Measurements from ENCODE around the gene CST4.

CST4 gene

GRCh38 chr20:23644164-23644563, 44.7 kb downstream of the CST4 start:
- TF ChIP-seq TCF12 (IDR thresholded peaks at IDR 0.05; ENCODE audit: low read depth) (no peak), RAD21 (IDR thresholded peaks at IDR 0.05; ENCODE audit: low read depth) (no peak), TEAD4 (IDR thresholded peaks at IDR 0.05) (no peak), CEBPB (IDR thresholded peaks at IDR 0.05) (no peak), CREB1 (IDR thresholded peaks at IDR 0.05; ENCODE audit: low read depth) (no peak), NFIC (IDR thresholded peaks at IDR 0.05) (no peak), USF1 (IDR thresholded peaks at IDR 0.05) (no peak), YY1 (IDR thresholded peaks at IDR 0.05; ENCODE audit: low read depth) (no peak), TAF1 (IDR thresholded peaks at IDR 0.05; ENCODE audit: low read depth) (no peak)

- TF ChIP-seq FOXM1 (IDR thresholded peaks at IDR 0.05; ENCODE audit: borderline replicate concordance, low read depth) (no peak), CREB1 (IDR thresholded peaks at IDR 0.05; ENCODE audit: low read depth) (no peak), REST (IDR thresholded peaks at IDR 0.05; ENCODE audit: low read depth) (no peak), MAX (IDR thresholded peaks at IDR 0.05) (no peak), EP300 (IDR thresholded peaks at IDR 0.05; ENCODE audit: borderline replicate concordance) (no peak), TCF12 (IDR thresholded peaks at IDR 0.05; ENCODE audit: low read depth) (no peak), YY1 (IDR thresholded peaks at IDR 0.05; ENCODE audit: low read depth) (no peak), TEAD4 (IDR thresholded peaks at IDR 0.05) (no peak), RAD21 (IDR thresholded peaks at IDR 0.05; ENCODE audit: low read depth) (no peak)
Observed at GRCh38 chr20:23643659-23644058, 45.2 kb downstream of the CST4 start.

GRCh38 chr20:23641936-23642751, 46.7 kb downstream of the CST4 start:
- no peak for TF ChIP-seq TAF1 (IDR thresholded peaks at IDR 0.05; ENCODE audit: low read depth)
- no peak for TF ChIP-seq TEAD4 (IDR thresholded peaks at IDR 0.05)
- TF ChIP-seq REST (IDR thresholded peaks at IDR 0.05; ENCODE audit: low read depth), result no peak
- TF ChIP-seq USF1 (IDR thresholded peaks at IDR 0.05), result no peak
- no peak for TF ChIP-seq CREB1 (IDR thresholded peaks at IDR 0.05; ENCODE audit: low read depth)
- TF ChIP-seq ZBTB7A (IDR thresholded peaks at IDR 0.05; ENCODE audit: low read depth), result no peak
- no peak for TF ChIP-seq YY1 (IDR thresholded peaks at IDR 0.05; ENCODE audit: low read depth)
- no peak for TF ChIP-seq MAX (IDR thresholded peaks at IDR 0.05)

GRCh38 chr20:23640671-23641667, 47.9 kb downstream of the CST4 start:
- TF ChIP-seq USF1 (IDR thresholded peaks at IDR 0.05), result no peak
- no peak for TF ChIP-seq EGR1 (IDR thresholded peaks at IDR 0.05)
- no peak for TF ChIP-seq FOXM1 (IDR thresholded peaks at IDR 0.05; ENCODE audit: borderline replicate concordance, low read depth)
- no peak for TF ChIP-seq CREB1 (IDR thresholded peaks at IDR 0.05; ENCODE audit: low read depth)

- no peak for TF ChIP-seq NFIC (IDR thresholded peaks at IDR 0.05)
- TF ChIP-seq EGR1 (IDR thresholded peaks at IDR 0.05), result no peak
- no peak for TF ChIP-seq ZBTB7A (IDR thresholded peaks at IDR 0.05; ENCODE audit: low read depth)
- TF ChIP-seq RAD21 (IDR thresholded peaks at IDR 0.05; ENCODE audit: low read depth), result no peak
- TF ChIP-seq FOXM1 (IDR thresholded peaks at IDR 0.05; ENCODE audit: borderline replicate concordance, low read depth), result no peak
- no peak for TF ChIP-seq REST (IDR thresholded peaks at IDR 0.05; ENCODE audit: low read depth)
- TF ChIP-seq TEAD4 (IDR thresholded peaks at IDR 0.05), result no peak
- TF ChIP-seq CREB1 (IDR thresholded peaks at IDR 0.05; ENCODE audit: low read depth), result no peak
- no peak for TF ChIP-seq EP300 (IDR thresholded peaks at IDR 0.05; ENCODE audit: borderline replicate concordance)
- TF ChIP-seq YY1 (IDR thresholded peaks at IDR 0.05; ENCODE audit: low read depth), result no peak
- no peak for TF ChIP-seq MAX (IDR thresholded peaks at IDR 0.05)
- no peak for TF ChIP-seq USF1 (IDR thresholded peaks at IDR 0.05)
- TF ChIP-seq TCF12 (IDR thresholded peaks at IDR 0.05; ENCODE audit: low read depth), result no peak
- no peak for TF ChIP-seq CEBPB (IDR thresholded peaks at IDR 0.05)
- no peak for TF ChIP-seq TAF1 (IDR thresholded peaks at IDR 0.05; ENCODE audit: low read depth)
Observed at GRCh38 chr20:23640018-23640601, 48.7 kb downstream of the CST4 start.
